ENCODE results near the gene CLEC9A.

Gene CLEC9A

GRCh38 chr12:10030446-10030845 is at the start of gene CLEC9A:
TSS of gene CLEC9A (plus strand) at chr12:10030682. CDS start at chr12:10052688, 22,006 bp downstream.
- in situ Hi-C loops (cut with HindIII; ENCODE audit: low sequenced_read_pairs), result no loop called here

GRCh38 chr12:9991876-9992275 is 38.6 kb upstream of the CLEC9A start:
- in situ Hi-C loops (cut with HindIII; ENCODE audit: low sequenced_read_pairs), result no loop called here

- in situ Hi-C loops (cut with HindIII; ENCODE audit: low sequenced_read_pairs), result no loop called here
These were observed 38.2 kb upstream of the CLEC9A start for GRCh38 chr12:9992296-9992695.

GRCh38 chr12:9999016-9999415 is 31.5 kb upstream of the CLEC9A start, which contains the start of gene CLEC1B:
TSS of gene CLEC1B (minus strand) at chr12:9999121. CDS start at chr12:9999100, 21 bp downstream.
- in situ Hi-C loops (cut with HindIII; ENCODE audit: low sequenced_read_pairs), result no loop called here

- in situ Hi-C loops (cut with HindIII; ENCODE audit: low sequenced_read_pairs), result loop anchor here (5.0 kb wide), 1 partner anchor 69 kb away; the partner anchor contains the start of gene CLEC2A
These were observed 29.2 kb upstream of the CLEC9A start for GRCh38 chr12:10001171-10001776.

GRCh38 chr12:10012630-10013330 is 17.7 kb upstream of the CLEC9A start:
- in situ Hi-C loops (cut with HindIII; ENCODE audit: low sequenced_read_pairs), result no loop called here

- in situ Hi-C loops (cut with HindIII; ENCODE audit: low sequenced_read_pairs), result no loop called here
These were observed 15.0 kb upstream of the CLEC9A start for GRCh38 chr12:10015450-10015849.

GRCh38 chr12:10016881-10017280 is 13.6 kb upstream of the CLEC9A start:
- in situ Hi-C loops (cut with HindIII; ENCODE audit: low sequenced_read_pairs), result no loop called here

GRCh38 chr12:10018386-10018785 is 12.1 kb upstream of the CLEC9A start:
- in situ Hi-C loops (cut with HindIII; ENCODE audit: low sequenced_read_pairs), result no loop called here

- in situ Hi-C loops (cut with HindIII; ENCODE audit: low sequenced_read_pairs), result no loop called here
These were observed 9.1 kb upstream of the CLEC9A start for GRCh38 chr12:10021342-10021741.

- in situ Hi-C loops (cut with HindIII; ENCODE audit: low sequenced_read_pairs), result loop anchor here (5.0 kb wide), 1 partner anchor 132 kb away; no protein-coding TSS in a partner anchor
These were observed 5.2 kb upstream of the CLEC9A start for GRCh38 chr12:10025236-10025635.

- in situ Hi-C loops (cut with HindIII; ENCODE audit: low sequenced_read_pairs), result loop anchor here (5.0 kb wide), 1 partner anchor 131 kb away; no protein-coding TSS in a partner anchor
These were observed 3.8 kb upstream of the CLEC9A start for GRCh38 chr12:10026666-10027065.

GRCh38 chr12:10027311-10027710 is 3.2 kb upstream of the CLEC9A start:
- in situ Hi-C loops (cut with HindIII; ENCODE audit: low sequenced_read_pairs), result loop anchor here (5.0 kb wide), 1 partner anchor 130 kb away; no protein-coding TSS in a partner anchor

GRCh38 chr12:10027721-10028120 is 2.8 kb upstream of the CLEC9A start:
- in situ Hi-C loops (cut with HindIII; ENCODE audit: low sequenced_read_pairs), result loop anchor here (5.0 kb wide), 1 partner anchor 130 kb away; no protein-coding TSS in a partner anchor

- in situ Hi-C loops (cut with HindIII; ENCODE audit: low sequenced_read_pairs), result no loop called here
These were observed 839 bp downstream of the CLEC9A start for GRCh38 chr12:10031321-10031720.

GRCh38 chr12:10031771-10032175 is 1.3 kb downstream of the CLEC9A start:
- in situ Hi-C loops (cut with HindIII; ENCODE audit: low sequenced_read_pairs), result no loop called here

GRCh38 chr12:10033783-10034545 is 3.5 kb downstream of the CLEC9A start:
- in situ Hi-C loops (cut with HindIII; ENCODE audit: low sequenced_read_pairs), result no loop called here

GRCh38 chr12:10042167-10042566 is 11.7 kb downstream of the CLEC9A start:
- in situ Hi-C loops (cut with HindIII; ENCODE audit: low sequenced_read_pairs), result no loop called here

GRCh38 chr12:10048526-10048925 is 18.0 kb downstream of the CLEC9A start:
- in situ Hi-C loops (cut with HindIII; ENCODE audit: low sequenced_read_pairs), result no loop called here

GRCh38 chr12:10052193-10052913 is 21.9 kb downstream of the CLEC9A start:
- in situ Hi-C loops (cut with HindIII; ENCODE audit: low sequenced_read_pairs), result no loop called here

- in situ Hi-C loops (cut with HindIII; ENCODE audit: low sequenced_read_pairs), result no loop called here
These were observed 27.9 kb downstream of the CLEC9A start for GRCh38 chr12:10058387-10058786.

All from endothelial cell of hepatic sinusoid (primary cell).